SJSA1 (cell line): ENCODE results near the gene ANKMY1. TPM values are rescaled to one million over a fixed set of nuclear protein-coding genes. Genes with fewer than 3 reads are reported as not detected.
A peak's percentile ranks its signal among the peaks of the same experiment; 100 is the strongest.
"Not testable (repeated sequence)": the region's sequence is repeated elsewhere in the genome, so short reads cannot be mapped to it uniquely, and the experiment has no call there.

ENCODE experiments used
- DNase-seq, 2 experiments: peaks; one replicate each; pipeline ENCODE4 v3.0.0-alpha.2; 2015 to 2020; ENCODE audit warnings: low spot score in 2 of 2, low read depth in 1 of 2
- H3K27ac ChIP-seq: fragments of 250-450 bp; sonication (Bioruptor Pico); 2 replicates; pipeline ENCODE4 v1.5.1; 2020; ENCODE audit warnings: mild to moderate bottlenecking, moderate library complexity
- H3K27me3 ChIP-seq: fragments of 250-450 bp; sonication (Bioruptor Pico); replicated peaks from 2 replicates; pipeline ENCODE4 v1.5.1; 2020; ENCODE audit warnings: mild to moderate bottlenecking, moderate library complexity
- H3K36me3 ChIP-seq: fragments of 250-450 bp; sonication (Bioruptor Pico); 2 replicates; pipeline ENCODE4 v1.5.1; 2020; ENCODE audit warnings: mild to moderate bottlenecking
- H3K4me1 ChIP-seq: fragments of 250-450 bp; sonication (Bioruptor Pico); replicated peaks from 2 replicates; pipeline ENCODE4 v1.6.1; 2021; ENCODE audit warnings: mild to moderate bottlenecking
- H3K4me3 ChIP-seq: fragments of 250-450 bp; sonication (Bioruptor Pico); 2 replicates; pipeline ENCODE4 v1.5.1; 2020; ENCODE audit warnings: mild to moderate bottlenecking
- H3K9me3 ChIP-seq: fragments of 250-450 bp; sonication (Bioruptor Pico); replicated peaks from 2 replicates; pipeline ENCODE4 v1.5.1; 2020; ENCODE audit warnings: mild to moderate bottlenecking
- total RNA-seq: library from RNA; depleted of rRNA; stranded (reverse); fragments of >200 nt; shearing (Covaris generic); gene quantifications from 2 replicates; pipeline ENCODE4 v1.2.3, GENCODE V29; 2014

The ANKMY1 gene
- total RNA-seq, 1 experiment from 2014 or later: 8.1 TPM

GRCh38 chr2:240565333-240566202, 7.8 kb upstream of the ANKMY1 start:
- Histone ChIP-seq H3K27ac (peak overlapping the region; percentile 74), H3K9me3 (peaks cover 3% of the 10 kb centered on the region; the same call in 1 of the 2 replicates), H3K27me3 (no peaks in the 10 kb centered on the region), H3K4me3 (peak overlapping the region; percentile 24), H3K36me3 (peaks cover 10% of the 10 kb centered on the region; the same call in 1 of the 2 replicates), H3K4me1 (peaks cover 66% of the 10 kb centered on the region)
- peak; percentile 93 to 96 for DNase-seq

GRCh38 chr2:240564561-240565332, 7.0 kb upstream of the ANKMY1 start:
- Histone ChIP-seq H3K4me3 (no peak overlapping the region), H3K36me3 (peaks cover 10% of the 10 kb centered on the region; the same call in 1 of the 2 replicates), H3K9me3 (peaks cover 3% of the 10 kb centered on the region; the same call in 1 of the 2 replicates), H3K27me3 (no peaks in the 10 kb centered on the region), H3K4me1 (peaks cover 65% of the 10 kb centered on the region), H3K27ac (peak overlapping the region; percentile 74)
- DNase-seq: peak in 1 of 2 experiments; percentile 45

GRCh38 chr2:240563951-240564560, 6.3 kb upstream of the ANKMY1 start:
- H3K9me3 ChIP-seq: peaks cover 3% of the 10 kb centered on the region; the same call in 1 of the 2 replicates
- no peak overlapping the region for H3K4me3 ChIP-seq
- peaks cover 10% of the 10 kb centered on the region; the same call in 1 of the 2 replicates for H3K36me3 ChIP-seq
- H3K27ac ChIP-seq: no peak overlapping the region
- H3K27me3 ChIP-seq: no peaks in the 10 kb centered on the region
- DNase-seq: peak in 1 of 2 experiments; percentile 35
- H3K4me1 ChIP-seq: peaks cover 64% of the 10 kb centered on the region

GRCh38 chr2:240563231-240563630, 5.4 kb upstream of the ANKMY1 start:
- H3K4me1 ChIP-seq: peaks cover 60% of the 10 kb centered on the region
- not testable (repeated sequence) for H3K27me3 ChIP-seq, H3K36me3 ChIP-seq, H3K4me3 ChIP-seq, H3K9me3 ChIP-seq, H3K27ac ChIP-seq
- peak in 1 of 2 experiments; percentile 27 for DNase-seq

- Histone ChIP-seq H3K4me1 (peaks cover 44% of the 10 kb centered on the region), H3K4me3 (peak overlapping the region; percentile 72), H3K9me3 (no peaks in the 10 kb centered on the region; the same call in 1 of the 2 replicates), H3K27me3 (no peaks in the 10 kb centered on the region), H3K27ac (peak overlapping the region; percentile 87), H3K36me3 (peaks cover 9% of the 10 kb centered on the region; the same call in 1 of the 2 replicates)
- DNase-seq: peak; percentile 58 to 87
Observed at GRCh38 chr2:240561325-240561971, 3.7 kb upstream of the ANKMY1 start.

GRCh38 chr2:240560480-240561324, 2.9 kb upstream of the ANKMY1 start:
- Histone ChIP-seq H3K4me1 (peaks cover 36% of the 10 kb centered on the region), H3K9me3 (no peaks in the 10 kb centered on the region), H3K36me3 (peaks cover 9% of the 10 kb centered on the region; the same call in 1 of the 2 replicates), H3K27me3 (no peaks in the 10 kb centered on the region), H3K27ac (peak overlapping the region; percentile 90), H3K4me3 (peak overlapping the region; percentile 72)
- DNase-seq: peak; percentile 99 to 100

- peaks cover 7% of the 10 kb centered on the region; the same call in 1 of the 2 replicates for H3K36me3 ChIP-seq
- DNase-seq: peak in 1 of 2 experiments; percentile 88
- H3K27me3 ChIP-seq: no peaks in the 10 kb centered on the region
- H3K4me3 ChIP-seq: peak within 1 kb of the TSS; percentile 72
- H3K4me1 ChIP-seq: peaks cover 30% of the 10 kb centered on the region
- H3K9me3 ChIP-seq: no peaks in the 10 kb centered on the region
- H3K27ac ChIP-seq: peak within 1 kb of the TSS; percentile 90
Observed at GRCh38 chr2:240560084-240560479, 2.3 kb upstream of the ANKMY1 start, which contains the start of gene DUSP28. DUSP28 (plus strand) TSS chr2:240560357; CDS start chr2:240560685, 328 bp downstream.

GRCh38 chr2:240559286-240559685, 1.5 kb upstream of the ANKMY1 start:
- Histone ChIP-seq H3K4me3 (no peak overlapping the region), H3K4me1 (peaks cover 23% of the 10 kb centered on the region), H3K9me3 (no peaks in the 10 kb centered on the region), H3K36me3 (peaks cover 9% of the 10 kb centered on the region; the same call in 1 of the 2 replicates), H3K27ac (no peak overlapping the region), H3K27me3 (no peaks in the 10 kb centered on the region)
- peak in 1 of 2 experiments; percentile 25 for DNase-seq

GRCh38 chr2:240558236-240558761, 511 bp upstream of the ANKMY1 start:
- H3K4me1 ChIP-seq: peaks cover 25% of the 10 kb centered on the region

GRCh38 chr2:240557101-240557751, 562 bp downstream of the ANKMY1 start:
- DNase-seq: peak in 1 of 2 experiments; percentile 42
- Histone ChIP-seq H3K27ac (no peak overlapping the region), H3K36me3 (peaks cover 19% of the 10 kb centered on the region; the same call in 1 of the 2 replicates), H3K4me1 (peaks cover 26% of the 10 kb centered on the region), H3K4me3 (no peak overlapping the region), H3K27me3 (no peaks in the 10 kb centered on the region), H3K9me3 (no peaks in the 10 kb centered on the region)

More at GRCh38 chr2:240558236-240558761, 511 bp upstream of the ANKMY1 start:
- no peaks in the 10 kb centered on the region for H3K9me3 ChIP-seq
- H3K4me3 ChIP-seq: no peak overlapping the region
- no peaks in the 10 kb centered on the region for H3K27me3 ChIP-seq
- peak in 1 of 2 experiments; percentile 39 for DNase-seq
- H3K27ac ChIP-seq: no peak overlapping the region
- H3K36me3 ChIP-seq: peaks cover 13% of the 10 kb centered on the region; the same call in 1 of the 2 replicates

- H3K27me3 ChIP-seq: no peaks in the 10 kb centered on the region
- DNase-seq: peak; percentile 25 to 59
- H3K36me3 ChIP-seq: peaks cover 19% of the 10 kb centered on the region; the same call in 1 of the 2 replicates
- no peak overlapping the region for H3K4me3 ChIP-seq
- H3K4me1 ChIP-seq: peaks cover 20% of the 10 kb centered on the region
- no peaks in the 10 kb centered on the region for H3K9me3 ChIP-seq
- no peak overlapping the region for H3K27ac ChIP-seq
Observed at GRCh38 chr2:240556553-240557100, 1.2 kb downstream of the ANKMY1 start.
